Fibroblast of the aortic adventitia (primary cell): Measurements from ENCODE around the gene FBLN1. TPM values are rescaled to one million over a fixed set of nuclear protein-coding genes. Genes with fewer than 3 reads are reported as not detected.

Experiments
- DNase-seq: peaks from one replicate; pipeline ENCODE4 v3.0.0-alpha.2; 2010; ENCODE audit warnings: low read depth
- H3K4me3 ChIP-seq: 2 replicates; pipeline ENCODE4 v1.5.1; 2011; ENCODE audit warnings: low read depth, mild to moderate bottlenecking, control low read depth, low read length, moderate library complexity
- CTCF ChIP-seq: IDR thresholded peaks from 2 replicates; pipeline ENCODE4 v1.5.1; 2011; ENCODE audit warnings: mild to moderate bottlenecking, low read length, control low read depth, inconsistent platforms; ENCODE audit not compliant: insufficient read depth
- total RNA-seq: library from RNA; depleted of rRNA; stranded (reverse); fragments of >200 nt; gene quantifications from 2 replicates; pipeline ENCODE4 v1.2.3, GENCODE V29; 2012; ENCODE audit warnings: low replicate concordance

Gene FBLN1
- total RNA-seq, 1 donor: 561 TPM

GRCh38 chr22:45510376-45511232 is 7.9 kb downstream of the FBLN1 start:
- no peak for TF ChIP-seq CTCF
- DNase-seq: no peak
- H3K4me3 ChIP-seq: peak overlapping the region; percentile 28

GRCh38 chr22:45511847-45512261 is 9.2 kb downstream of the FBLN1 start:
- peak overlapping the region; percentile 9 for H3K4me3 ChIP-seq
- DNase-seq: peak; percentile 96
- TF ChIP-seq CTCF: no peak

- no peak for TF ChIP-seq CTCF
- H3K4me3 ChIP-seq: peak overlapping the region; percentile 31
- DNase-seq: no peak
These were observed 9.7 kb downstream of the FBLN1 start for GRCh38 chr22:45512363-45512762.

GRCh38 chr22:45515676-45516075 is 13.0 kb downstream of the FBLN1 start:
- TF ChIP-seq CTCF: no peak
- no peak overlapping the region for H3K4me3 ChIP-seq
- no peak for DNase-seq

GRCh38 chr22:45516163-45516562 is 13.5 kb downstream of the FBLN1 start:
- no peak for DNase-seq
- TF ChIP-seq CTCF: no peak

GRCh38 chr22:45516923-45517675 is 14.4 kb downstream of the FBLN1 start:
- peak; percentile 72 for DNase-seq
- no peak for TF ChIP-seq CTCF
- no peak overlapping the region for H3K4me3 ChIP-seq

More at GRCh38 chr22:45516163-45516562, 13.5 kb downstream of the FBLN1 start:
- no peak overlapping the region for H3K4me3 ChIP-seq
